K562 (cell line): ENCODE data around the gene C12orf54. TPM values are rescaled to one million over a fixed set of nuclear protein-coding genes. Genes with fewer than 3 reads are reported as not detected.

Experiments
- CC2D1A ChIP-seq: fragments of 450-650 bp; IDR thresholded peaks from 2 replicates; pipeline ENCODE4 v1.6.1; 2017; ENCODE audit warnings: mild to moderate bottlenecking
- CCNT2 ChIP-seq: IDR thresholded peaks from 2 replicates; pipeline ENCODE4 v1.6.1; 2011; ENCODE audit warnings: borderline replicate concordance, low read depth, mild to moderate bottlenecking, moderate library complexity, mixed read lengths, low read length; ENCODE audit not compliant: insufficient read length; ENCODE audit errors: extremely low read depth
- HMG20B ChIP-seq: fragments of 250-450 bp; sonication (Bioruptor Pico); IDR thresholded peaks from 2 replicates; pipeline ENCODE4 v1.5.0; 2021; ENCODE audit warnings: mild to moderate bottlenecking
- SIN3A ChIP-seq, 2 experiments: fragments of 150-350 bp in 1 of 2; IDR thresholded peaks; 2 replicates each; pipeline ENCODE4 v1.6.1; 2011 to 2016; ENCODE audit warnings: borderline replicate concordance in 2 of 2, low read depth in 2 of 2, low read length in 2 of 2, mild to moderate bottlenecking in 2 of 2, moderate library complexity in 2 of 2; ENCODE audit not compliant: control insufficient read depth in 1 of 2
- YY1 ChIP-seq, 3 experiments: IDR thresholded peaks; 2 replicates each; pipeline ENCODE4 v1.6.1; 2011; ENCODE audit warnings: low read length in 2 of 3, mild to moderate bottlenecking in 2 of 3, moderate library complexity in 2 of 3, borderline replicate concordance in 1 of 3, control low read depth in 1 of 3, low read depth in 1 of 3; ENCODE audit not compliant: insufficient read depth in 3 of 3, insufficient replicate concordance in 2 of 3, control insufficient read depth in 1 of 3, insufficient read length in 1 of 3; ENCODE audit errors: extremely low read depth in 1 of 3
- polyA plus RNA-seq, 8 experiments: library from polyadenylated mRNA; depleted of rRNA in 4 of 8; stranded (reverse) in 5 of 8; unstranded in 3 of 8; fragments of >200 nt; fragmentation: Nextera tagmentation in 2 of 8; fragmentation: Illumina TruSeq in 1 of 8; extraction: Ambion mirVana in 2 of 8; extraction: Trizol in 1 of 8; gene quantifications; 2 replicates each; pipeline versions ENCODE4 v1.2.1 to v1.2.3, GENCODE V29; 2011 to 2014; ENCODE audit warnings: inconsistent platforms in 1 of 8, missing spikeins in 1 of 8
- total RNA-seq, 7 experiments: library from RNA; depleted of rRNA in 6 of 7; stranded (reverse); fragments of >200 nt in 6 of 7; fragmentation: Illumina TruSeq in 2 of 7; extraction: Trizol in 2 of 7; gene quantifications; 2 replicates each; pipeline versions ENCODE4 v1.2.1 to v1.2.3, GENCODE V29; 2011 to 2021; ENCODE audit warnings: low replicate concordance in 1 of 7
- TF ChIP-seq, protein P1 (sequence below): fragments of 450-650 bp; formaldehyde crosslinking; IDR thresholded peaks from 2 replicates; pipeline ENCODE4 v1.4.0; 2020; ENCODE audit warnings: mild to moderate bottlenecking, moderate library complexity

Gene C12orf54
- total and polyA plus RNA-seq, 9 of the 15 experiments (the other 6 are each of a cell fraction or from before 2014, with no cell fraction given): not detected

DNA sequence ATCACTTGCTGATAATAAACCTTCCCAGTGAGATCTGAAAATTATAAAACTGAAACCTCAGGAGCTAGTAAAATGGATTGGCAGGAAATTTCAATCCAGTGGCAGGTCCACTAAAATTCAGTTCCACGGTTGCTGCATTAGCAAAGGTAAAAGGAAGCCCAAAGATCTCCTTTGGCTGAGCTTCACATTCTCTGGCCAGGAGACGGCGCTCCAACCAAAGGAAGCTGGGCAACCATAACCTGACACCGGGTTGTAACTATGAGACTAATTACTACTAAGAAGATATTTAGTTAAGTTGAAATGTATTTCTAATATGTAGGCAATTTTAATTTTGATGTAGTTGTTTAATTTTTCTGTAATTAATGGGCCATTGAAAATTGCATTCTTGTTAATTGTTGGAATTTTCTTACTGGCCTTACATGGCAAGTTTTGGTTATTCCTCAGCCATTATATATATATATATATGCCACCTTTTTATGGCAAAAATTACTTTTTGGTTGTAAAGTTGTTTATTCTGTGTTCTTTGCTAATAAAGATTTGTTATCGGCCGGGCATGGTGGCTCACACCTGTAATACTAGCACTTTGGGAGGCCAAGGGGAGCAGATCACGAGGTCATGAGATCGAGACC is 60.1 kb downstream of the C12orf54 start (continued):
- peak in 1 of 3 experiments; percentile 49 for TF ChIP-seq YY1 (IDR thresholded peaks at IDR 0.05; ENCODE audit: borderline replicate concordance in 1 of 3, control insufficient read depth in 1 of 3, extremely low read depth in 1 of 3, insufficient read depth in 3 of 3, insufficient read length in 1 of 3, insufficient replicate concordance in 2 of 3, low read depth in 1 of 3, low read length in 2 of 3)
- no peak for TF ChIP-seq SIN3A (IDR thresholded peaks at IDR 0.05; ENCODE audit: borderline replicate concordance in 2 of 2, control insufficient read depth in 1 of 2, low read depth in 2 of 2, low read length in 2 of 2)
- no peak for TF ChIP-seq CCNT2
- TF ChIP-seq, protein P1, sequence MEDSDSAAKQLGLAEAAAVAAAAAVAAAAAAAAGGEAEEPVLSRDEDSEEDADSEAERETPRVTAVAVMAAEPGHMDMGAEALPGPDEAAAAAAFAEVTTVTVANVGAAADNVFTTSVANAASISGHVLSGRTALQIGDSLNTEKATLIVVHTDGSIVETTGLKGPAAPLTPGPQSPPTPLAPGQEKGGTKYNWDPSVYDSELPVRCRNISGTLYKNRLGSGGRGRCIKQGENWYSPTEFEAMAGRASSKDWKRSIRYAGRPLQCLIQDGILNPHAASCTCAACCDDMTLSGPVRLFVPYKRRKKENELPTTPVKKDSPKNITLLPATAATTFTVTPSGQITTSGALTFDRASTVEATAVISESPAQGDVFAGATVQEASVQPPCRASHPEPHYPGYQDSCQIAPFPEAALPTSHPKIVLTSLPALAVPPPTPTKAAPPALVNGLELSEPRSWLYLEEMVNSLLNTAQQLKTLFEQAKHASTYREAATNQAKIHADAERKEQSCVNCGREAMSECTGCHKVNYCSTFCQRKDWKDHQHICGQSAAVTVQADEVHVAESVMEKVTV (CRISPR knock-in tag): peak; percentile 97
- TF ChIP-seq CC2D1A: 0 out of 2 replicates have a peak, but pooled peaks have one; percentile 55
- no peak for TF ChIP-seq HMG20B
